BLaER1 (cell line): ENCODE data around the gene DNAH6.
"Not testable (repeated sequence)": the region's sequence is repeated elsewhere in the genome, so short reads cannot be mapped to it uniquely, and the experiment has no call there.

Source experiments
- H3K27ac ChIP-seq: shearing (Covaris generic); formaldehyde crosslinking; 2 replicates; pipeline ENCODE4 v1.8.1; 2022
- H3K27me3 ChIP-seq: shearing (Covaris generic); formaldehyde crosslinking; 2 replicates; pipeline ENCODE4 v1.8.1; 2022
- H3K36me3 ChIP-seq: shearing (Covaris generic); formaldehyde crosslinking; 2 replicates; pipeline ENCODE4 v1.8.1; 2022
- H3K4me1 ChIP-seq: shearing (Covaris generic); formaldehyde crosslinking; 2 replicates; pipeline ENCODE4 v1.8.1; 2022
- H3K4me2 ChIP-seq: shearing (Covaris generic); formaldehyde crosslinking; 2 replicates; pipeline ENCODE4 v1.8.1; 2022
- H3K4me3 ChIP-seq: shearing (Covaris generic); formaldehyde crosslinking; 2 replicates; pipeline ENCODE4 v1.8.1; 2022
- H3K9ac ChIP-seq: shearing (Covaris generic); formaldehyde crosslinking; 2 replicates; pipeline ENCODE4 v1.8.1; 2022
- H3K9me3 ChIP-seq: shearing (Covaris generic); formaldehyde crosslinking; 2 replicates; pipeline ENCODE4 v1.8.1; 2022
- H4K20me1 ChIP-seq: shearing (Covaris generic); formaldehyde crosslinking; 2 replicates; pipeline ENCODE4 v1.8.1; 2022
- Cebpa-rat ChIP-seq: shearing (Covaris generic); IDR thresholded peaks from 2 replicates; pipeline ENCODE4 v1.8.1; 2022

Gene DNAH6

GRCh38 chr2:84516234-84516986 lies at the start of gene DNAH6:
DNAH6 (plus strand) TSS chr2:84516498; CDS start chr2:84517827, 1,329 bp downstream.
- Histone ChIP-seq H3K27me3 (no peaks in the 10 kb centered on the region), H4K20me1 (no peaks in the 10 kb centered on the region), H3K36me3 (no peaks in the 10 kb centered on the region), H3K4me3 (no peak within 1 kb of the TSS), H3K27ac (no peak within 1 kb of the TSS), H3K9ac (no peak within 1 kb of the TSS), H3K9me3 (peaks cover 17% of the 10 kb centered on the region), H3K4me2 (peak within 1 kb of the TSS; percentile 51), H3K4me1 (peaks cover 9% of the 10 kb centered on the region; the same call in 1 of the 2 replicates)
- TF ChIP-seq Cebpa-rat = no peak

GRCh38 chr2:84467389-84467788 lies 48.9 kb upstream of the DNAH6 start:
- Histone ChIP-seq H4K20me1 (no peaks in the 10 kb centered on the region), H3K4me2 (no peak overlapping the region), H3K27ac (no peak overlapping the region), H3K36me3 (peaks cover 29% of the 10 kb centered on the region; the same call in 1 of the 2 replicates), H3K9ac (no peak overlapping the region), H3K4me3 (no peak overlapping the region), H3K9me3 (peaks cover 70% of the 10 kb centered on the region), H3K4me1 (no peaks in the 10 kb centered on the region), H3K27me3 (no peaks in the 10 kb centered on the region)
- TF ChIP-seq Cebpa-rat = no peak

- not testable (repeated sequence) for H3K4me3 ChIP-seq, H4K20me1 ChIP-seq, H3K4me2 ChIP-seq, H3K27me3 ChIP-seq, H3K9ac ChIP-seq, H3K4me1 ChIP-seq, H3K27ac ChIP-seq
- Histone ChIP-seq H3K36me3 (peaks cover 28% of the 10 kb centered on the region; the same call in 1 of the 2 replicates), H3K9me3 (peaks cover 76% of the 10 kb centered on the region)
Observed at GRCh38 chr2:84472423-84472822, 43.9 kb upstream of the DNAH6 start.

- Histone ChIP-seq H3K4me1 (no peaks in the 10 kb centered on the region), H3K4me3 (no peak overlapping the region), H3K9me3 (peaks cover 78% of the 10 kb centered on the region), H4K20me1 (no peaks in the 10 kb centered on the region), H3K36me3 (peaks cover 33% of the 10 kb centered on the region), H3K9ac (no peak overlapping the region), H3K27me3 (no peaks in the 10 kb centered on the region), H3K4me2 (no peak overlapping the region), H3K27ac (no peak overlapping the region)
- no peak for TF ChIP-seq Cebpa-rat
Observed at GRCh38 chr2:84472856-84473565, 43.3 kb upstream of the DNAH6 start.

GRCh38 chr2:84474176-84474575 lies 42.1 kb upstream of the DNAH6 start:
- Histone ChIP-seq H3K4me3 (no peak overlapping the region), H3K9me3 (peaks cover 78% of the 10 kb centered on the region), H3K4me2 (no peak overlapping the region), H3K27ac (no peak overlapping the region), H3K27me3 (no peaks in the 10 kb centered on the region), H3K36me3 (peaks cover 32% of the 10 kb centered on the region), H3K4me1 (no peaks in the 10 kb centered on the region), H3K9ac (no peak overlapping the region), H4K20me1 (no peaks in the 10 kb centered on the region)
- TF ChIP-seq Cebpa-rat = no peak

GRCh38 chr2:84477886-84478285 lies 38.4 kb upstream of the DNAH6 start:
- H3K4me2 ChIP-seq = no peak overlapping the region
- peaks cover 13% of the 10 kb centered on the region for H3K4me1 ChIP-seq
- no peak overlapping the region for H3K4me3 ChIP-seq
- no peaks in the 10 kb centered on the region for H4K20me1 ChIP-seq
- peaks cover 55% of the 10 kb centered on the region for H3K9me3 ChIP-seq
- H3K27me3 ChIP-seq = no peaks in the 10 kb centered on the region
- H3K9ac ChIP-seq = no peak overlapping the region
- H3K27ac ChIP-seq = no peak overlapping the region
- H3K36me3 ChIP-seq = peaks cover 11% of the 10 kb centered on the region
- TF ChIP-seq Cebpa-rat = no peak

GRCh38 chr2:84478867-84479266 lies 37.4 kb upstream of the DNAH6 start:
- H3K27ac ChIP-seq = no peak overlapping the region
- H3K9me3 ChIP-seq = peaks cover 55% of the 10 kb centered on the region
- no peaks in the 10 kb centered on the region for H3K27me3 ChIP-seq
- H3K9ac ChIP-seq = no peak overlapping the region
- no peak for TF ChIP-seq Cebpa-rat
- H3K4me1 ChIP-seq = peaks cover 13% of the 10 kb centered on the region
- H3K4me3 ChIP-seq = no peak overlapping the region
- peaks cover 11% of the 10 kb centered on the region for H3K36me3 ChIP-seq
- no peak overlapping the region for H3K4me2 ChIP-seq
- no peaks in the 10 kb centered on the region for H4K20me1 ChIP-seq

- Histone ChIP-seq H3K36me3 (peaks cover 11% of the 10 kb centered on the region), H3K4me2 (peak overlapping the region; percentile 22; the same call in 1 of the 2 replicates)
Observed at GRCh38 chr2:84481702-84482101, 34.6 kb upstream of the DNAH6 start.

GRCh38 chr2:84482603-84483002 lies 33.7 kb upstream of the DNAH6 start:
- no peak for TF ChIP-seq Cebpa-rat
- Histone ChIP-seq H4K20me1 (no peaks in the 10 kb centered on the region), H3K4me1 (peaks cover 13% of the 10 kb centered on the region), H3K4me2 (peak overlapping the region; percentile 22), H3K27ac (no peak overlapping the region), H3K9ac (no peak overlapping the region), H3K4me3 (no peak overlapping the region), H3K27me3 (no peaks in the 10 kb centered on the region), H3K36me3 (peaks cover 7% of the 10 kb centered on the region), H3K9me3 (peaks cover 20% of the 10 kb centered on the region)

More at GRCh38 chr2:84481702-84482101, 34.6 kb upstream of the DNAH6 start:
- no peak overlapping the region for H3K27ac ChIP-seq
- H4K20me1 ChIP-seq = no peaks in the 10 kb centered on the region
- H3K9ac ChIP-seq = no peak overlapping the region
- peaks cover 29% of the 10 kb centered on the region for H3K9me3 ChIP-seq
- no peak overlapping the region for H3K4me3 ChIP-seq
- no peaks in the 10 kb centered on the region for H3K27me3 ChIP-seq
- peaks cover 13% of the 10 kb centered on the region for H3K4me1 ChIP-seq
- TF ChIP-seq Cebpa-rat = no peak

- Histone ChIP-seq H3K9ac (no peak overlapping the region), H3K9me3 (peaks cover 13% of the 10 kb centered on the region; the same call in 1 of the 2 replicates), H3K36me3 (0 out of 2 replicates have a peak, but pooled peaks cover under 1% of the 10 kb centered on the region), H3K4me2 (no peak overlapping the region), H4K20me1 (no peaks in the 10 kb centered on the region), H3K4me1 (peaks cover 13% of the 10 kb centered on the region), H3K27ac (no peak overlapping the region), H3K4me3 (no peak overlapping the region), H3K27me3 (no peaks in the 10 kb centered on the region)
- no peak for TF ChIP-seq Cebpa-rat
Observed at GRCh38 chr2:84483320-84483719, 33.0 kb upstream of the DNAH6 start.
